LNCaP clone FGC (cell line): ENCODE data around the gene TMEM235.
A peak's percentile ranks its signal among the peaks of the same experiment; 100 is the strongest.

Experiments used
- DNase-seq: peaks from one replicate; pipeline ENCODE4 v3.0.0-alpha.2; 2011; ENCODE audit warnings: low read depth
- H3K4me3 ChIP-seq: 2 replicates; pipeline ENCODE4 v1.5.1; 2011; ENCODE audit warnings: mild to moderate bottlenecking, low read depth, low read length, control low read depth
- CTCF ChIP-seq: IDR thresholded peaks from 2 replicates; pipeline ENCODE4 v1.5.1; 2012; ENCODE audit warnings: mild to moderate bottlenecking; ENCODE audit not compliant: control insufficient read depth, insufficient read depth; ENCODE audit errors: extremely low read depth

TMEM235 gene

DNA sequence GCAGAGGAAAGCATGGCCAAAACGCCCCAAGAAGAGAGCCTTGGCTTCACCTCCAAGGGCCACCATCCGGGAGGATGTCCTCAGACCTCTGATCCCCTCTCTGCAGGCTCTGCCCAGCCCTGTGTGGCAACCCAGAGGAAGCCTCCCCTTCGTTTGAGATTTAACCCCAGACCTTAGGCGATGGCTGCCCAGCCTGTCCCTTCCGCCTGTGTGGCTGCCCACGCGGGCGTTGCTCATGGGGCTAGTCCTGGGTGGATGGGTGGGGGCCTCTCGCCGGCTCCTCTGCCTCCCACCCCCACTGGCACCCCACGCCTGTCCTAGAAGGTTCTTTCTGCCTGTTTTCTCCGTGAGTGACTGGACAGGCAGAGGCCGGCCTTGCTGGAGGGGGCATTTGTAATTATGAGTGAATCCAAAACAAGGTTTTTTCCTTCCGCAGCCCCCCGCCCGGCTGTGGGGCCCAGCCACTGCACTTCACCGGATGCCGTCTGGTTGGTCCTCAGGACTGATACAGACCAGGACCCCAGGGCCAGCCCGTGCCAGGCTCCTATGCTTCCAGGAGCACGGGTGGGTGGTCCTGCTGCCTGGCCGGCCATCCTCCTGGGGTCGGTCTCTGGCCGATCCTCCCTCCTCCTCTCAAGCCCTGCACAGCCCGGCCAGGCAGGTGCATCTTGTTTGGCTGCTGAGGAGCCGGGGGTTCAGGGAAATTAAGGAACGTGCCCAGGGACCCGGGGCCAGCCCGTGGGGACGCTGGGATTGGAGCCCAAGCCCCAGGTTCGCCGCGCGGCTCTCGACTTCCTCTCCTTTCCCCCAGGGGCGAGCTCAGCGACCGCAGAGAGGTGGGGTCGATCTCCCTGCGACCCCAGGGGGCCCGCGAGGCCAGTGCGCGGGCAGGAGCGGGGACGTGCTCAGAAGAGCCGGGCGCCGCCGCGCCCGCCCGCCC, at the start of gene TMEM235:
TSS of gene TMEM235 (plus strand) at position 636 of the 940 bp plus-strand sequence. CDS start 393 bp downstream, outside the sequence.
- DNase-seq: no peak
- no peak for TF ChIP-seq CTCF

GRCh38 chr17:78182504-78182903, 48.9 kb upstream of the TMEM235 start:
- no peak overlapping the region for H3K4me3 ChIP-seq
- TF ChIP-seq CTCF: no peak
- DNase-seq: no peak

More for the DNA sequence above, at the start of gene TMEM235:
- no peak within 1 kb of the TSS for H3K4me3 ChIP-seq

DNA sequence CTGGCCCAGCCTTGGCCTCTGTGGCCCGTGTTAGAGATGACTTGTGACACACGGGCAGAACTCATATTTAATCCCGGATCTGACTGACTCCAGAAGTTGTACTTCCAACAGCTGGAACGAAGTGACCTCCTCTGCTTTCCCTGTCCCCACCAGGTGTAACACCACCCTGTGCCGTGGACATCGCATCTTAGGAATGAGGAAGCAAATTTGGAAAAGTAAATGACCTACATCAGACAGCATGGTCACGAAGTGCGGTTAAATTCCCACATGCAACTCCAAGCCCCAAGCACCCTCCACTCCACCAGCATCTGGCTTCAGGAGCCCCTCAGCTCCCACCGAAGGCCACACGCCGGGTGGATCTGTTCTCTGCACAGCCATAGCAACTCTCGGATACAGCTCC, 47.5 kb upstream of the TMEM235 start:
- H3K4me3 ChIP-seq: peak overlapping the region; percentile 34
- TF ChIP-seq CTCF: no peak
- DNase-seq: no peak

DNA sequence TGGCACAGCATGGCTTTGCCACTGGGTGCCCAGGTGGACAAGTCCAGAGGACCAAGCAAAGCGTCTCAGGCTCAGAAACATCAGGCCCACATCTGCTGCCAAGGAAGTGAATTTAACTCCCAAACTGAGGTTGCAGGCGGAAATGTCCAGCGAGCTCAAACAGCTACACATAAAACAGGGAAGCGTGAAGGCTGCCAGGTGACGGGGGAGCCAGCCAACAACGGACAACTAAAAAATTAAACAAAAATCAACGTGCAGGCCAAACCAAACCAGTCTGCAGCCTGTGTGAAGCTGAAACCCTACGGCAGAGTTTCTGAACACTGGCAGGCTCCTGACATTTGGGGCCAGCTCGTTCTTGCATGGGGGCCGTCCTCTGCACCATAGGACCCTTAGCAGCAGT, 47.1 kb upstream of the TMEM235 start:
- peak; percentile 91 for DNase-seq
- no peak for TF ChIP-seq CTCF
- H3K4me3 ChIP-seq: peak overlapping the region; percentile 74

GRCh38 chr17:78184868-78185267, 46.6 kb upstream of the TMEM235 start:
- DNase-seq: peak; percentile 46
- no peak for TF ChIP-seq CTCF
- H3K4me3 ChIP-seq: peak overlapping the region; percentile 74

DNA sequence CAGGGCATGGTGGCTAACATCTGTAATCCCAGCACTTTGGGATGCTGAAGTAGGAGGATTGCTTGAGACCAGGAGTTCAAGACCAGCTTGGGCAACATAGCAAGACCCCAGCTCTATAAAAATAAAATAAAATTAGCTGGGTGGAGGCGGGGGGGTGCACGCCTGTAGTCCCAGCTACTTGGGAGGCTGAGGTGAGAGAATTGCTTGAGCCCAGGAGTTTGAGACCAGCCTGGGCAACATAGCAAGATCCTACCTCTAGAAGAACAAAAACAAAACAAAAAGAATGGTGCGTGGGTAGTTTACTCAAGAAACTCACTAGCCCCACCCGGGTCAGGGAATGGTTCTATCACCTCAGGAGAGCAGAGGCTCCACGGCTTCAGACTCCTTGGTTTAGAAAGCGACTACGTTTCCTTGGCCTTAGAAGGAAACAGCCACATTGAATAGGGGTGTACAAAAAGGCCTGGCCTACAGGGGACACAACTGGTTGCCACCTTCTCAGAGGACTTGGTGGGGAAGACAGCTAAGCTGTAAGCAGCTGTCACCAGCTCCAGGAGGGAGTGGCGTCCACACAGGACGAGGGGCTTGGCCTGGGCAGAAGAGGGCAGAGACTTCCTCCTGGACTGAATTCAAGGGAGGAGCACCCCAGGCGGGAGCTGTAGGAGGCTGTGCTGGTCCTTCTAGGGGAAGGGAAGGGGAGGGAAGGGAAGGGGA, 45.3 kb upstream of the TMEM235 start:
- peak overlapping the region; percentile 74 for H3K4me3 ChIP-seq
- no peak for DNase-seq
- TF ChIP-seq CTCF: no peak
